Measurements from ENCODE around the gene SORCS2. TPM values are rescaled to one million over a fixed set of nuclear protein-coding genes. Genes with fewer than 3 reads are reported as not detected.

The SORCS2 gene
- total RNA-seq, 2 experiments from 2014 or later: not detected

DNA sequence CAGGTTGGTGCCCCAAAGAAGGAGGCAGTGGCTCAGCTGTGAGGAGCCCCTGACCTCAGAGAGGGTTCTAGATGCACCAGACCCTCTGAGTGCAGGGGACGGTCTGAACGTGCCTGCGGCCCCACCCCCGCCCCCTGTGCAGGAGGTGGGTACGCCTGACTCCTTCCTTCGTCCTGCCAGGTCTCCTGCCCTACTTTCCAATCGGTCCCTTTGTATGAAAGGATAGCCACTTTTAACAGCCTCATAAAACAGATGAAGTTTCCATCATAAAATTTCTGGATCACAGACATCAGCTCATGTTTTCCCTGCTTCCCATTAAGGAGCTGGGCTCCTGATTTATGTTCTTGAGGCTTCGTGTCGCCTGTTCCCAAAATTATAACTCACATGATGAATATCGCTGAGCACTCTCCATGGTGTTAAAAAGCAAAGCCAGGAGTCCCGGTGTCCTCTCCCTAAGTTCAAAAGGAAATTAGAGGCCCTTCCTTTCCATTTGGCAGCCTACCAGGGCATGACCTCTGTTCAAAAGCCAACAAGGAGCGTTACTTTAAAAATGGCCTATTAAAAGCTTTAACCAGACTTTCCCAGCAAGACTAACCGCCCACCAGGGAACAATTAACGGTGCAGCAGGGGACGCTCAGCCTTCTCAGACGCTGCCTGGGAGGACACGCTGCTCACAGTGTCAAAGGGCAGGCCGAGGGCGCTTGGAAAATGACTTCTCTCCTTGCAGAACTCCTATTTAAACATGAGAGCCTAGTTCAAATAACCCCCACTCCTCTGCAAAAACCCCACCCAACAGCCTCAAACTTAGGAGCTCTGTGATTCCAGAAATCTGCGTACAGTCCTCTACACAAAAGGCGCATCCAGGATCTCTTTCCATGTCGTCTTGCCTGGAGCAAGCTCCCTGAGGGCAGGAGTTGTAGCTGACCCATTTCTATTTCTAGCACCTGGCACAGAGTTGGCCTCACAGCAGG, 565.4 kb downstream of the SORCS2 start:
- CTCF ChIA-PET: interaction anchor here (5.9 kb wide), 1 partner anchor 44 kb away, joined by 66 read pairs; no protein-coding TSS in a partner anchor
- POLR2A ChIA-PET: interaction anchor here (0.9 kb wide), 1 partner anchor 9 kb away, joined by 3 read pairs; no protein-coding TSS in a partner anchor
- no peaks in the 10 kb centered on the region for H3K27me3 Mint-ChIP-seq (ENCODE audit: low read depth)
- ATAC-seq: no peak
- H3K27ac Mint-ChIP-seq: peak overlapping the region; percentile 81
- H3K4me1 Mint-ChIP-seq (ENCODE audit: low read depth): peaks cover 42% of the 10 kb centered on the region
- no peaks in the 10 kb centered on the region for H3K9me3 Mint-ChIP-seq (ENCODE audit: insufficient read depth)
- H3K4me3 Mint-ChIP-seq: no peak overlapping the region
- H3K36me3 Mint-ChIP-seq (ENCODE audit: low read depth): no peaks in the 10 kb centered on the region
- DNase-seq: no peak

DNA sequence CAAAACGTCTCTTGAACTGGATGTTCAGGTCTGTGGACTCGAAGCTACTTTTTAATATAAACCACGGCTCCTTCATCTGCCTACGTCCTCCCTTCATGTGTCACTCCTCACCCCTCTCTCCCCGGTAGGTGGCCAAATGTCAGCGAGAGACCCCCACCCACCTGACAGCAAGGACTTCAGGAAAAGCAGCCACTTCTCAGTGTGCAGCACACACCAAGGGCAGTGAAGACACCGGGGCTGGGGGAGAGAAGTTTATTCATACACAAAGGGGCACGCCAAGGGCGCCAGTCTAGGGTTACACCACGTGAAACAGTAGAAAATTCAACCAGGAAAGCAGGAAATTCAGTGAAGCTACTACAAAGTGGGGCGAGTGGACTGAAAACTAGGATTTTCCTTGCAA, 566.1 kb downstream of the SORCS2 start:
- no peaks in the 10 kb centered on the region for H3K9me3 Mint-ChIP-seq (ENCODE audit: insufficient read depth)
- H3K4me3 Mint-ChIP-seq: peak overlapping the region; percentile 50
- H3K4me1 Mint-ChIP-seq (ENCODE audit: low read depth): peaks cover 42% of the 10 kb centered on the region
- CTCF ChIA-PET: interaction anchor here (0.9 to 5.9 kb wide), 2 partner anchors 43 to 46 kb away, joined by 4 to 66 read pairs; no protein-coding TSS in a partner anchor
- peak overlapping the region; percentile 81 for H3K27ac Mint-ChIP-seq
- H3K36me3 Mint-ChIP-seq (ENCODE audit: low read depth): no peaks in the 10 kb centered on the region
- DNase-seq (no peak), ATAC-seq (no peak)
- no peaks in the 10 kb centered on the region for H3K27me3 Mint-ChIP-seq (ENCODE audit: low read depth)
- POLR2A ChIA-PET: interaction anchor here (0.9 kb wide), 1 partner anchor 9 kb away, joined by 3 read pairs; no protein-coding TSS in a partner anchor

DNA sequence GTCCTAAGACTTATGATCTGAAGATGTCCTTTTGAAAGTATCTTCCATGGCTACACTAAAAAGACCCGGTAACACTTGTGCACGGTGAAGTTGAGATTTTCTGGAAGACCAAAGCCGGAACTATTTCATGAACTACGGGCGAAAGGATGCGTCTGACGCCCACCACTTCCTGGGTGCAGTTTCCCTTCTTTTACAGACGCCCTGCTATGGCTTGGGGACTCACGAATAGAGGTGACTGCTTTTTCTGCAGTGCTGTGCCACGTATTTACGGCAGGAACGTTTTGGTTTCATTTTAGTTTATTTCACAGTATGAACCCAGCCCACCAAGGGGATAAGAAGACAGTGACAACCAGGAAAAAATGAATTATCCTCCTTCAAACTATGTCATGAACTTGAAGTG, 566.9 kb downstream of the SORCS2 start:
- peak; percentile 93 for ATAC-seq
- H3K27me3 Mint-ChIP-seq (ENCODE audit: low read depth): no peaks in the 10 kb centered on the region
- ChIA-PET POLR2A (interaction anchor here (0.9 kb wide), 1 partner anchor 10 kb away, joined by 3 read pairs; no protein-coding TSS in a partner anchor), CTCF (interaction anchor here (0.9 to 5.9 kb wide), 2 partner anchors 42 to 46 kb away, joined by 4 to 66 read pairs; no protein-coding TSS in a partner anchor)
- no peaks in the 10 kb centered on the region for H3K36me3 Mint-ChIP-seq (ENCODE audit: low read depth)
- peak; percentile 82 for DNase-seq
- peaks cover 42% of the 10 kb centered on the region for H3K4me1 Mint-ChIP-seq (ENCODE audit: low read depth)
- H3K4me3 Mint-ChIP-seq: peak overlapping the region; percentile 62
- peak overlapping the region; percentile 94 for H3K27ac Mint-ChIP-seq
- no peaks in the 10 kb centered on the region for H3K9me3 Mint-ChIP-seq (ENCODE audit: insufficient read depth)

DNA sequence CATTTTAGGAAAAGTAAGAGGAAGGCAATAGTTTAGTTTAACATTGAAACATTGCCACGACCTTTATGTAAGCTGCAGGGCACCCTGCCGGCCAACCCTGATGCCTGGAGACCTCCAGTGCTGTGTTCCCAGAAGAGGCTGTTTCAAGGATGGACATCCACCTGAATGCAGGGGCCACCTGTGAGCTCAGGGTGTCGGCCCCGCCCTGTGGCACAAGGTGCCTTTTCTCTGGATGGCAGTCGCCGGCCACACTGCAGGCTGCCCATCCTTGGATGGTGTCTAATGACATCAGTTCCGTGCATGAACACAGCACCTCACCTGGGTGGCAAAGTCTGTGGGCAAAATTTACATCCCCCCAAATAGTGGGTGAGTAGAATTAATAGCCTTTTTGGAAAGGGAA, 567.3 kb downstream of the SORCS2 start:
- peak overlapping the region; percentile 62 for H3K4me3 Mint-ChIP-seq
- H3K27me3 Mint-ChIP-seq (ENCODE audit: low read depth): no peaks in the 10 kb centered on the region
- peak; percentile 34 for ATAC-seq
- H3K36me3 Mint-ChIP-seq (ENCODE audit: low read depth): no peaks in the 10 kb centered on the region
- ChIA-PET CTCF (interaction anchor here (3.1 to 5.9 kb wide), 2 partner anchors 11 to 42 kb away, joined by 12 to 66 read pairs; no protein-coding TSS in a partner anchor), POLR2A (interaction anchor here (1.1 kb wide), 1 partner anchor 16 kb away, joined by 3 read pairs; no protein-coding TSS in a partner anchor)
- DNase-seq: peak; percentile 24
- H3K27ac Mint-ChIP-seq: peak overlapping the region; percentile 94
- H3K9me3 Mint-ChIP-seq (ENCODE audit: insufficient read depth): no peaks in the 10 kb centered on the region
- H3K4me1 Mint-ChIP-seq (ENCODE audit: low read depth): peaks cover 42% of the 10 kb centered on the region

DNA sequence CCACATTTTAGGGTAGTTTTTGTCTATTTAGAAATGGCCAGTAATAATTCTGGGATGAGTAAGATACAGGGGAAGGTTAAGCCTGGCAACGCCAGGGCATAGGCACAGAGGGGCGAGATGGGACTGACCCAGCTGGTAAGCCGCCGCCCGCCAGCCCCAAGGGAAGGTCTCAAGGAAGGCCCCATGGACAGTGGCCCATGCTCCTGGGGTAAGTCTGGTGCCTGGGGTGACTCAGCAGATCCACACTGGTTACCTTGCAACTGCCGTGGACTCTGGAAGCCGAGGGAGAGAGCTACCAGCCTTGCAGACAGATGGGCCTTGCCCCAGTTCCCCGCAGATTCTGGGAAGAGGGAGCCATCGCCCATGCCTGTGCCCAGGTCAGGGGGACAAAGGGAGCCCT, 567.9 kb downstream of the SORCS2 start:
- POLR2A ChIA-PET: interaction anchor here (1.1 kb wide), 1 partner anchor 16 kb away, joined by 3 read pairs; no protein-coding TSS in a partner anchor
- no peak for DNase-seq
- H3K27me3 Mint-ChIP-seq (ENCODE audit: low read depth): no peaks in the 10 kb centered on the region

GRCh38 chr4:7760706-7761105, 568.4 kb downstream of the SORCS2 start:
- ATAC-seq (no peak), DNase-seq (no peak)
- H3K36me3 Mint-ChIP-seq (ENCODE audit: low read depth): no peaks in the 10 kb centered on the region
- peaks cover 42% of the 10 kb centered on the region for H3K4me1 Mint-ChIP-seq (ENCODE audit: low read depth)
- POLR2A ChIA-PET: interaction anchor here (1.1 kb wide), 1 partner anchor 15 kb away, joined by 3 read pairs; no protein-coding TSS in a partner anchor
- no peak overlapping the region for H3K4me3 Mint-ChIP-seq
- no peaks in the 10 kb centered on the region for H3K9me3 Mint-ChIP-seq (ENCODE audit: insufficient read depth)
- CTCF ChIA-PET: interaction anchor here (1.5 to 5.9 kb wide), 4 partner anchors 10 to 169 kb away, joined by 3 to 66 read pairs (median 10); no protein-coding TSS in a partner anchor
- H3K27me3 Mint-ChIP-seq (ENCODE audit: low read depth): no peaks in the 10 kb centered on the region
- no peak overlapping the region for H3K27ac Mint-ChIP-seq

More for the DNA sequence above, 567.9 kb downstream of the SORCS2 start:
- H3K9me3 Mint-ChIP-seq (ENCODE audit: insufficient read depth): no peaks in the 10 kb centered on the region
- peaks cover 42% of the 10 kb centered on the region for H3K4me1 Mint-ChIP-seq (ENCODE audit: low read depth)
- no peak for ATAC-seq
- peak overlapping the region; percentile 36 for H3K4me3 Mint-ChIP-seq
- CTCF ChIA-PET: interaction anchor here (1.5 to 5.9 kb wide), 3 partner anchors 10 to 170 kb away, joined by 3 to 66 read pairs (median 12); no protein-coding TSS in a partner anchor
- H3K36me3 Mint-ChIP-seq (ENCODE audit: low read depth): no peaks in the 10 kb centered on the region
- peak overlapping the region; percentile 94 for H3K27ac Mint-ChIP-seq

DNA sequence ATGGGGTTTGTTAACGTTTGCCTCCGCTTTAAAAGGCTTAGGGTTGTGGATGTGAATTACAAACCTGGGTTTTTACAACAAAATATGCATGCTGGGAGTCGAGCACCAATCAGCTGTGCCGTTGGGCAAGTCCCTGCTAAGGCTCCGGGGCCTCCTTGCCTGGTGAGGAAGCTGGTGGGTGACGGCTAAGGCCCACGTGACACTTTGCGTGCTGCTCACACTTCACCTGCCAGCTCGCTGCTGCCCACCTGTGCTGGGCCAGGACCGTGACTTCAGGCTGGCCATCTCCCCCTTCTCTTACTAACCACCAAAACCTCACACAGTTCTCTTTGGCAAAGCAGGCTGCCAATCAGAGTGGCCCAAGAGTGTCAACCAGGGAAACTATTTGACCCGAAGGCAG, 569.0 kb downstream of the SORCS2 start:
- ATAC-seq (no peak), DNase-seq (no peak)
- Mint-ChIP-seq H3K27me3 (ENCODE audit: low read depth) (no peaks in the 10 kb centered on the region), H3K4me3 (no peak overlapping the region), H3K4me1 (ENCODE audit: low read depth) (peaks cover 42% of the 10 kb centered on the region), H3K9me3 (ENCODE audit: insufficient read depth) (no peaks in the 10 kb centered on the region), H3K27ac (peak overlapping the region; percentile 32), H3K36me3 (ENCODE audit: low read depth) (no peaks in the 10 kb centered on the region)
- ChIA-PET CTCF (interaction anchor here (0.9 to 5.9 kb wide), 14 partner anchors 9 to 225 kb away, joined by 3 to 66 read pairs (median 4); no protein-coding TSS in a partner anchor), POLR2A (no interaction called here)

GRCh38 chr4:7761720-7762119, 569.4 kb downstream of the SORCS2 start:
- Mint-ChIP-seq H3K4me1 (ENCODE audit: low read depth) (peaks cover 42% of the 10 kb centered on the region), H3K27ac (peak overlapping the region; percentile 43), H3K4me3 (no peak overlapping the region), H3K36me3 (ENCODE audit: low read depth) (no peaks in the 10 kb centered on the region), H3K27me3 (ENCODE audit: low read depth) (no peaks in the 10 kb centered on the region), H3K9me3 (ENCODE audit: insufficient read depth) (no peaks in the 10 kb centered on the region)
- ChIA-PET POLR2A (no interaction called here), CTCF (interaction anchor here (0.7 to 5.9 kb wide), 19 partner anchors 9 to 226 kb away, joined by 3 to 66 read pairs (median 3); no protein-coding TSS in a partner anchor)
- DNase-seq: peak; percentile 66
- ATAC-seq: peak; percentile 38

DNA sequence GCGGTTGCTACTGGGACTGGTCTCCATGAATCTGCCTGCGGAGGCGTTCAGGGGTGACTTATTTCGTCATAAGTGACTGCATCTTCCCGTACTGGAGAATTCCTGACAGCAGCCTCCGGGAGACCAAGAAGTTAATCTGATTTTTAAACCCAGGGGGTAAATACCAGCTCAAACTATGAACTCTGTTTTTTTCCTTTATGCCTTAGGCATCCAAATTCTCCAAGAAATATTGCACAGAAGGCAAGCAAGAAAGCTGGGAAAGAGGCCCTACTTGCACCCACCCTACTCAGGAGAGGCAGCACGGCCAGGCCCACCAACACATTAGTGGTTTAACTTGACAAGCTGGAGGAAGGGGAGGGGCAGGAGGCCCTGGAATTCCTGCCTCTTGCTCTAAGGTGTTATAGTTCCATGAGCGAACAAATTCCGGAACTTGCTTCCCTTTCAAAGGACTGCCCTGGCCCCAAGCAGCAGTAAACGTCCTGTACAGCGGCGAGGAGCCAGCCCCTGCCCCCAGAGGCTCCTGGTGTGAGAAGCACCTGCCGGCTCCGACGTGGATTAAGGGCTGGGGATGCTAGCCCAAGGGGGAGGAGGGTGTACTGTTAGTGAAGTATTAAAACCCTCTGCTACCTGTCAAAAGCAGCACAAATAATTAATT, 570.2 kb downstream of the SORCS2 start:
- ATAC-seq (no peak), DNase-seq (no peak)
- CTCF ChIA-PET: interaction anchor here (0.7 to 5.9 kb wide), 14 partner anchors 8 to 225 kb away, joined by 3 to 66 read pairs (median 4); no protein-coding TSS in a partner anchor
- Mint-ChIP-seq H3K9me3 (ENCODE audit: insufficient read depth) (no peaks in the 10 kb centered on the region), H3K27me3 (ENCODE audit: low read depth) (no peaks in the 10 kb centered on the region), H3K4me3 (no peak overlapping the region), H3K27ac (no peak overlapping the region), H3K36me3 (ENCODE audit: low read depth) (no peaks in the 10 kb centered on the region), H3K4me1 (ENCODE audit: low read depth) (peaks cover 35% of the 10 kb centered on the region)
- POLR2A ChIA-PET: no interaction called here

- DNase-seq: no peak
- no peaks in the 10 kb centered on the region for H3K36me3 Mint-ChIP-seq (ENCODE audit: low read depth)
- H3K9me3 Mint-ChIP-seq (ENCODE audit: insufficient read depth): no peaks in the 10 kb centered on the region
- no peak overlapping the region for H3K4me3 Mint-ChIP-seq
- ChIA-PET CTCF (interaction anchor here (1.1 to 5.9 kb wide), 4 partner anchors 34 to 81 kb away, joined by 3 to 66 read pairs (median 4); no protein-coding TSS in a partner anchor), POLR2A (no interaction called here)
- peaks cover 29% of the 10 kb centered on the region for H3K4me1 Mint-ChIP-seq (ENCODE audit: low read depth)
- ATAC-seq: no peak
- no peaks in the 10 kb centered on the region for H3K27me3 Mint-ChIP-seq (ENCODE audit: low read depth)
- H3K27ac Mint-ChIP-seq: no peak overlapping the region
These were observed 570.8 kb downstream of the SORCS2 start for GRCh38 chr4:7763106-7763505.

GRCh38 chr4:7763788-7764187, 571.5 kb downstream of the SORCS2 start:
- no peak overlapping the region for H3K27ac Mint-ChIP-seq
- CTCF ChIA-PET: no interaction called here
- DNase-seq: no peak
- no peaks in the 10 kb centered on the region for H3K27me3 Mint-ChIP-seq (ENCODE audit: low read depth)
- H3K4me1 Mint-ChIP-seq (ENCODE audit: low read depth): peaks cover 23% of the 10 kb centered on the region
- no peak overlapping the region for H3K4me3 Mint-ChIP-seq
- POLR2A ChIA-PET: no interaction called here
- no peaks in the 10 kb centered on the region for H3K9me3 Mint-ChIP-seq (ENCODE audit: insufficient read depth)
- no peak for ATAC-seq
- no peaks in the 10 kb centered on the region for H3K36me3 Mint-ChIP-seq (ENCODE audit: low read depth)

Data from activated CD8-positive, alpha-beta T cell treated with anti-CD3 and anti-CD28 coated beads, Interleukin-2, amount 10 ng/mL, durations not matched to agents 7 days and 5 days (primary cell).